GM13976 (cell line): ENCODE data around the gene ZNF462.
"Not testable (repeated sequence)": the region's sequence is repeated elsewhere in the genome, so short reads cannot be mapped to it uniquely, and the experiment has no call there.

Experiments
- DNase-seq: peaks from one replicate; pipeline ENCODE4 v3.0.0; 2012; ENCODE audit warnings: low spot score
- CTCF ChIP-seq: IDR thresholded peaks from 2 replicates; pipeline ENCODE4 v1.5.1; 2012; ENCODE audit warnings: borderline replicate concordance, mild to moderate bottlenecking; ENCODE audit not compliant: insufficient read depth; ENCODE audit errors: extremely low read depth, missing control alignments, control extremely low read depth
- in situ Hi-C: fragments of 300-500 bp; cut with MboI; formaldehyde crosslinking; loops from one replicate; pipeline ENCODE4 v1.12.0; 2022; ENCODE audit warnings: low sequenced_read_pairs, mixed read lengths, inconsistent platforms; ENCODE audit not compliant: unreplicated experiment

The ZNF462 gene

GRCh38 chr9:106981396-106982287 is 118.7 kb downstream of the ZNF462 start:
- in situ Hi-C loops, result no loop called here

GRCh38 chr9:106982636-106983035 is 119.7 kb downstream of the ZNF462 start:
- in situ Hi-C loops, result no loop called here
- TF ChIP-seq CTCF, result no peak
- DNase-seq, result no peak

More at GRCh38 chr9:106981396-106982287, 118.7 kb downstream of the ZNF462 start:
- TF ChIP-seq CTCF, result no peak
- DNase-seq, result no peak

DNA sequence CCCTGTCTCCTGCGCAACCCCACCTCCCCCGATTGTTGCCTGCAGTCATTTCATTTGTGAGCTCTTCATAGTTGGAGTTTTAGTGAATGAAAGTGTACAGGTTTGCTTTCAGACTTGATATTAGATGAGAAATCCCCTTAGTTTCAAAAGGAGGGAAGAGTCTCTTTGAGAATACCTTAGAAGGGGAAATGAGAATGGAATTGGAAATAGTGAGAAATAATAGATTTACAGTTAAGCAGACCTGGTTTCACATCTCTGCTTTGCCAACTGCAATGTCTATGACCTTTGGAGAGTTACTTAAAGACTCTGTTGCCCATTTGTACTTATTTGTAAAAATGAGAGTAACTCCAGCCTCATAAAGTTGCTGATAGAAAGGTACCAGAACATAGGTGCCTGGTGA is 120.4 kb downstream of the ZNF462 start:
- in situ Hi-C loops, result no loop called here
- no peak for DNase-seq
- TF ChIP-seq CTCF, result no peak

DNA sequence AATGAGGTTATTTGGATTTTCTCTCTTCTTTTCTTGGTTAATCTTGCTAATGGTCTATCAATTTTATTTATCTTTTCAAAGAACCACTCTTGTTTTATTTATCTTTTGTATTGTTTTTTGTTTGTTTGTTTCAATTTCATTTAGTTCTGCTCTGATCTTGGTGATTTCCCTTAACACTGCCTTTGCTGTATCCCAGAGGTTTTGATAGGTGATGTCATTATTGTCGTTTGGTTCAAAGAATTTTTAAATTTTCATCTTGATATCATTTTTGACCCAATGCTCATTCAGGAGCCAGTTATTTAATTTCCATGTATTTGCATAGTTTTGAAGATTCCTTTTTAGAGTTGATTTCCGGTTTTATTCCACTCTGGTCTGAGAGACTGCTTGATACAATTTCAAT is 126.9 kb downstream of the ZNF462 start:
- DNase-seq, in situ Hi-C loops: not testable (repeated sequence)

DNA sequence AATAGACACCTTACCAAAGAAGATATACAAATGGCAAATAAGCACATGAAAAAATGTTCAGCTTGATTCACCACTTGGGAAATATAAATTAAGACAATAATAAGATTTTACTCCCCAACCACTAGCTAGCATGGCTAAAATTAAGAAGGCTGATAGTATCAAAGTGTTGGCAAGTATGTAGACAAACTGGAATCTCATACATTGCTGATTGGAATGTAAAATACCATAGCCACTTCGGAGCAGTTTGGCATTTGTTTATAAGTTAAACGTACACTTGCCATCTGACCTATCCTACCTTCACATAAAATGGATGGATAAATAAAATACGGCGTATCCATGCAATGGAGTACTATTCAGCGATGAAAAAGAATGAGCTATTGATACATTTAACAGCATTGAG is 129.2 kb downstream of the ZNF462 start:
- TF ChIP-seq CTCF, result no peak
- no peak for DNase-seq
- in situ Hi-C loops, result no loop called here

- no peak for TF ChIP-seq CTCF
- in situ Hi-C loops, result no loop called here
- no peak for DNase-seq
Observed at GRCh38 chr9:106993603-106994002, 130.6 kb downstream of the ZNF462 start.

GRCh38 chr9:106994463-106994862 is 131.5 kb downstream of the ZNF462 start:
- in situ Hi-C loops, result no loop called here
- no peak for TF ChIP-seq CTCF
- DNase-seq, result no peak
